Lung (tissue), 16 donors: ENCODE measurements around the gene GPRC6A. TPM values are rescaled to one million over a fixed set of nuclear protein-coding genes. Genes with fewer than 3 reads are reported as not detected.

ENCODE experiments used
- ATAC-seq: fragments of 200-7000 bp; cut with Tn5 transposase; one replicate; pipeline ENCODE4 v1.9.1; 2020; ENCODE audit warnings: moderate number of reproducible peaks; ENCODE audit not compliant: insufficient read depth, low FRiP score
- DNase-seq, 3 donors: peaks; one replicate each; pipeline ENCODE4 v3.0.0-alpha.2; 2013 to 2017
- H3K27ac ChIP-seq, 2 donors: one replicate each; pipeline ENCODE4 v1.5.1; 2013; ENCODE audit warnings: mild to moderate bottlenecking in 2 of 2, moderate library complexity in 2 of 2, control low read depth in 1 of 2, inconsistent platforms in 1 of 2, low read depth in 1 of 2, low read length in 1 of 2
- H3K27me3 ChIP-seq, 3 donors: one replicate each; pipeline ENCODE4 v1.5.1; 2013; ENCODE audit warnings: low read length in 2 of 3; ENCODE audit not compliant: control insufficient read depth in 3 of 3, insufficient read depth in 3 of 3
- H3K36me3 ChIP-seq, 4 donors: one replicate each; pipeline ENCODE4 v1.5.1; 2013; ENCODE audit warnings: low read length in 4 of 4, mild to moderate bottlenecking in 1 of 4, moderate library complexity in 1 of 4; ENCODE audit not compliant: control insufficient read depth in 4 of 4, insufficient read depth in 4 of 4
- H3K4me1 ChIP-seq, 5 donors: one replicate each; pipeline ENCODE4 v1.5.1; 2013; ENCODE audit warnings: low read length in 5 of 5, mild to moderate bottlenecking in 2 of 5, moderate library complexity in 1 of 5; ENCODE audit not compliant: control insufficient read depth in 5 of 5, insufficient read depth in 5 of 5
- H3K4me3 ChIP-seq: one replicate; pipeline ENCODE4 v1.5.1; 2013; ENCODE audit warnings: mild to moderate bottlenecking, control low read depth, moderate library complexity
- H3K9ac ChIP-seq, 2 donors: one replicate each; pipeline ENCODE4 v1.5.1; 2013; ENCODE audit warnings: low read length in 2 of 2, control low read depth in 1 of 2; ENCODE audit not compliant: insufficient read depth in 1 of 2
- H3K9me3 ChIP-seq, 4 donors: one replicate each; pipeline ENCODE4 v1.5.1; 2013; ENCODE audit warnings: low read length in 3 of 4, mild to moderate bottlenecking in 1 of 4, moderate library complexity in 1 of 4; ENCODE audit not compliant: control insufficient read depth in 4 of 4, insufficient read depth in 3 of 4
- WGBS, 2 donors: extraction: QIAGEN DNeasy Blood & Tissue Kit; methylation state at CpG; one replicate each; pipeline ENCODE4 v1.1.7; 2013; 5-methylcytosine and 5-hydroxymethylcytosine counted together
- long read RNA-seq, 5 donors: transcript quantifications; one replicate each; lab custom pipeline, GENCODE V29; 2026
- polyA plus RNA-seq, 2 donors: library from polyadenylated mRNA; stranded (reverse); fragments of 200-250 nt; gene quantifications; one replicate each; pipeline ENCODE4 v1.2.1, GENCODE V29; 2013
- total RNA-seq, 2 donors: library from RNA; depleted of rRNA in 1 of 2; stranded (reverse); fragments of >200 nt in 1 of 2; gene quantifications; one replicate each; pipeline ENCODE4 v1.2.1, GENCODE V29; 2014 to 2021
- TF ChIP-seq, protein P1 (sequence below): IDR thresholded peaks from 2 replicates; pipeline ENCODE4 v1.5.1; 2012; ENCODE audit warnings: mild to moderate bottlenecking; ENCODE audit errors: control extremely low read depth, extremely low read depth
- donor health status: control.
- donor health status: control.
- donor health status: Bipolar disorder and iron deficiency.
- donor health status: healthy.
- donor health status: DM: yes; HTN: yes; CAD: no.

Gene GPRC6A, protein sequence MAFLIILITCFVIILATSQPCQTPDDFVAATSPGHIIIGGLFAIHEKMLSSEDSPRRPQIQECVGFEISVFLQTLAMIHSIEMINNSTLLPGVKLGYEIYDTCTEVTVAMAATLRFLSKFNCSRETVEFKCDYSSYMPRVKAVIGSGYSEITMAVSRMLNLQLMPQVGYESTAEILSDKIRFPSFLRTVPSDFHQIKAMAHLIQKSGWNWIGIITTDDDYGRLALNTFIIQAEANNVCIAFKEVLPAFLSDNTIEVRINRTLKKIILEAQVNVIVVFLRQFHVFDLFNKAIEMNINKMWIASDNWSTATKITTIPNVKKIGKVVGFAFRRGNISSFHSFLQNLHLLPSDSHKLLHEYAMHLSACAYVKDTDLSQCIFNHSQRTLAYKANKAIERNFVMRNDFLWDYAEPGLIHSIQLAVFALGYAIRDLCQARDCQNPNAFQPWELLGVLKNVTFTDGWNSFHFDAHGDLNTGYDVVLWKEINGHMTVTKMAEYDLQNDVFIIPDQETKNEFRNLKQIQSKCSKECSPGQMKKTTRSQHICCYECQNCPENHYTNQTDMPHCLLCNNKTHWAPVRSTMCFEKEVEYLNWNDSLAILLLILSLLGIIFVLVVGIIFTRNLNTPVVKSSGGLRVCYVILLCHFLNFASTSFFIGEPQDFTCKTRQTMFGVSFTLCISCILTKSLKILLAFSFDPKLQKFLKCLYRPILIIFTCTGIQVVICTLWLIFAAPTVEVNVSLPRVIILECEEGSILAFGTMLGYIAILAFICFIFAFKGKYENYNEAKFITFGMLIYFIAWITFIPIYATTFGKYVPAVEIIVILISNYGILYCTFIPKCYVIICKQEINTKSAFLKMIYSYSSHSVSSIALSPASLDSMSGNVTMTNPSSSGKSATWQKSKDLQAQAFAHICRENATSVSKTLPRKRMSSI
- total RNA-seq (not detected), polyA plus RNA-seq (not detected)
- long read RNA-seq, donor 1 = 0 reads
- long read RNA-seq, donor 2 = 0 reads
- long read RNA-seq, donor 3 = 0 reads
- long read RNA-seq, donor 4 = 0 reads
- long read RNA-seq, donor 5 = 0 reads

DNA sequence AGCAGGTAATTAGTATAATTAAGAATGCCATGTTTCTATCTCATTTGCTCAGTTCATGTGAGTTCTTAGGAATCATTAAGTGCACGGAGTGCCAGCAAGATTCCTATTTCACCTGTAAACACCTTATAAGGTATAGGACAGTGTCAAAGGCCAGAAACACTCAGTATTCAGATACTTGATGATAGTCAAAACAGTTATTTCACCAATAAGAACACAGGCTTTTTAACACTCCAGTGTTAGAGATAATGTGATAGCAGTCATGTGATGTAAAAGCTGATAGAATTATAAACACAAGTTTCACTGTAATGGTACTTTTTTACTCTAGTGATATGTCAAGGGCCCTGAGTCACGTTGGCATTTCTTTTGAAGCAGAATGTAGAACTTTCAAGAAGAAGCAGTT, at the start of gene GPRC6A:
TSS of gene GPRC6A (minus strand) at position 101 of the 400 bp plus-strand sequence. CDS start at position 31, 70 bp downstream.
- no peaks in the 10 kb centered on the region for H3K9me3 ChIP-seq
- H3K4me1 ChIP-seq = peaks cover 0 to 12% (median 0%) of the 10 kb centered on the region in 5 donors
- TF ChIP-seq, protein P1, sequence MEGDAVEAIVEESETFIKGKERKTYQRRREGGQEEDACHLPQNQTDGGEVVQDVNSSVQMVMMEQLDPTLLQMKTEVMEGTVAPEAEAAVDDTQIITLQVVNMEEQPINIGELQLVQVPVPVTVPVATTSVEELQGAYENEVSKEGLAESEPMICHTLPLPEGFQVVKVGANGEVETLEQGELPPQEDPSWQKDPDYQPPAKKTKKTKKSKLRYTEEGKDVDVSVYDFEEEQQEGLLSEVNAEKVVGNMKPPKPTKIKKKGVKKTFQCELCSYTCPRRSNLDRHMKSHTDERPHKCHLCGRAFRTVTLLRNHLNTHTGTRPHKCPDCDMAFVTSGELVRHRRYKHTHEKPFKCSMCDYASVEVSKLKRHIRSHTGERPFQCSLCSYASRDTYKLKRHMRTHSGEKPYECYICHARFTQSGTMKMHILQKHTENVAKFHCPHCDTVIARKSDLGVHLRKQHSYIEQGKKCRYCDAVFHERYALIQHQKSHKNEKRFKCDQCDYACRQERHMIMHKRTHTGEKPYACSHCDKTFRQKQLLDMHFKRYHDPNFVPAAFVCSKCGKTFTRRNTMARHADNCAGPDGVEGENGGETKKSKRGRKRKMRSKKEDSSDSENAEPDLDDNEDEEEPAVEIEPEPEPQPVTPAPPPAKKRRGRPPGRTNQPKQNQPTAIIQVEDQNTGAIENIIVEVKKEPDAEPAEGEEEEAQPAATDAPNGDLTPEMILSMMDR = no peak
- no peaks in the 10 kb centered on the region for H3K36me3 ChIP-seq
- no peaks in the 10 kb centered on the region for H3K27me3 ChIP-seq
- WGBS, 2 donors = 51 to 68% methylated on average over 2 of the region's 2 CpGs
- H3K4me3 ChIP-seq = no peak within 1 kb of the TSS
- no peak within 1 kb of the TSS for H3K27ac ChIP-seq
- no peak within 1 kb of the TSS for H3K9ac ChIP-seq
- ATAC-seq (no peak), DNase-seq (no peak)

DNA sequence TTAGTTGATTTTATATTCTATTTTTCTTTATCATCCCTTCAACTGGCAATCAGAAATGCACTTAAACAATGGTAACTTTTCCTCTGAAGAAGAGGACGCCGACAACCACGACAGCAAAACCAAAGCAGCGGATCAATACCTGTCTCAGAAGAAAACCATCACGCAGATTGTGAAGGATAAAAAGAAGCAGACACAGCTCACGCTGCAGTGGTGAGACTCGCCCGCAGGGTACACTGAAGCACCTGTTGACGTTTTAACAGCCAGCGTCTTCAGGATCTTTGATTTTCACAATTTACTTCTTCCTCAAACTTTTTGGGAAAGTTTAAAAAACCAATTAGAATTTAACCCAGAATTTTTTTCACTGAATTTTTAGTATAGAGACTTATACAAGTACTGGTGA, 48.9 kb upstream of the GPRC6A start:
- ATAC-seq = no peak

More for the DNA sequence above, 48.9 kb upstream of the GPRC6A start:
- peaks cover 0 to 3% (median 0%) of the 10 kb centered on the region in 4 donors for H3K9me3 ChIP-seq
- no peak overlapping the region for H3K4me3 ChIP-seq
- no peak overlapping the region for H3K27ac ChIP-seq
- TF ChIP-seq, protein P1 = no peak
- WGBS, 2 donors = 9 to 14% methylated on average over 10 of the region's 10 CpGs
- H3K4me1 ChIP-seq = peaks cover 0 to 16% (median 5%) of the 10 kb centered on the region in 5 donors
- no peaks in the 10 kb centered on the region for H3K36me3 ChIP-seq
- peak overlapping the region in 1 of 2 donors; percentile 37 for H3K9ac ChIP-seq
- peak in 1 of 3 donors; percentile 6 for DNase-seq
- H3K27me3 ChIP-seq = peaks cover 0 to 32% (median 29%) of the 10 kb centered on the region in 3 donors
